ENCODE measurements around the gene MAST3. TPM values are rescaled to one million over a fixed set of nuclear protein-coding genes. Genes with fewer than 3 reads are reported as not detected.
"Not testable (repeated sequence)": the region's sequence is repeated elsewhere in the genome, so short reads cannot be mapped to it uniquely, and the experiment has no call there.

Gene MAST3
- total RNA-seq, 1 donor from 2014 or later: 16.6 TPM

GRCh38 chr19:18090545-18091216 is 6.9 kb upstream of the MAST3 start:
- Mint-ChIP-seq H3K27ac (peak overlapping the region; percentile 97), H3K36me3 (ENCODE audit: low read depth) (peaks cover 2% of the 10 kb centered on the region), H3K27me3 (ENCODE audit: low read depth) (no peaks in the 10 kb centered on the region), H3K4me3 (ENCODE audit: low read depth) (peak overlapping the region; percentile 67), H3K9me3 (no peaks in the 10 kb centered on the region), H3K4me1 (ENCODE audit: low read depth) (peaks cover 53% of the 10 kb centered on the region)
- intact Hi-C loops (cut with micrococcal nuclease): loop anchor here (10.0 kb wide), 1 partner anchor 204 kb away; no protein-coding TSS in a partner anchor
- no peak for DNase-seq (ENCODE audit: low spot score)

- peak; percentile 71 for DNase-seq (ENCODE audit: low spot score)
- intact Hi-C loops (cut with micrococcal nuclease): loop anchor here (10.0 kb wide), 1 partner anchor 204 kb away; no protein-coding TSS in a partner anchor
- peak overlapping the region; percentile 67 for H3K4me3 Mint-ChIP-seq (ENCODE audit: low read depth)
- H3K27me3 Mint-ChIP-seq (ENCODE audit: low read depth): no peaks in the 10 kb centered on the region
- no peaks in the 10 kb centered on the region for H3K9me3 Mint-ChIP-seq
- peak overlapping the region; percentile 97 for H3K27ac Mint-ChIP-seq
- peaks cover 53% of the 10 kb centered on the region for H3K4me1 Mint-ChIP-seq (ENCODE audit: low read depth)
- peaks cover 2% of the 10 kb centered on the region for H3K36me3 Mint-ChIP-seq (ENCODE audit: low read depth)
These were observed 6.4 kb upstream of the MAST3 start for GRCh38 chr19:18091217-18091608.

- Mint-ChIP-seq H3K4me1 (ENCODE audit: low read depth) (peaks cover 43% of the 10 kb centered on the region), H3K4me3 (ENCODE audit: low read depth) (no peak overlapping the region), H3K9me3 (no peaks in the 10 kb centered on the region), H3K27ac (no peak overlapping the region), H3K36me3 (ENCODE audit: low read depth) (peaks cover 2% of the 10 kb centered on the region), H3K27me3 (ENCODE audit: low read depth) (no peaks in the 10 kb centered on the region)
- no peak for DNase-seq (ENCODE audit: low spot score)
- intact Hi-C loops (cut with micrococcal nuclease): loop anchor here (10.0 kb wide), 1 partner anchor 201 kb away; no protein-coding TSS in a partner anchor
These were observed 4.0 kb upstream of the MAST3 start for GRCh38 chr19:18093439-18094161.

- H3K9me3 Mint-ChIP-seq: no peaks in the 10 kb centered on the region
- H3K4me1 Mint-ChIP-seq (ENCODE audit: low read depth): peaks cover 28% of the 10 kb centered on the region
- no peak for DNase-seq (ENCODE audit: low spot score)
- intact Hi-C loops (cut with micrococcal nuclease): loop anchor here (10.0 kb wide), 1 partner anchor 199 kb away; no protein-coding TSS in a partner anchor
- H3K27ac Mint-ChIP-seq: no peak overlapping the region
- no peaks in the 10 kb centered on the region for H3K27me3 Mint-ChIP-seq (ENCODE audit: low read depth)
- peaks cover 1% of the 10 kb centered on the region for H3K36me3 Mint-ChIP-seq (ENCODE audit: low read depth)
- H3K4me3 Mint-ChIP-seq (ENCODE audit: low read depth): no peak overlapping the region
These were observed 1.3 kb upstream of the MAST3 start for GRCh38 chr19:18096258-18096657.

GRCh38 chr19:18097993-18098890 is 664 bp downstream of the MAST3 start:
- Mint-ChIP-seq H3K4me3 (ENCODE audit: low read depth) (peak overlapping the region; percentile 83), H3K27ac (no peak overlapping the region), H3K36me3 (ENCODE audit: low read depth) (no peaks in the 10 kb centered on the region), H3K4me1 (ENCODE audit: low read depth) (peaks cover 23% of the 10 kb centered on the region), H3K9me3 (no peaks in the 10 kb centered on the region), H3K27me3 (ENCODE audit: low read depth) (no peaks in the 10 kb centered on the region)
- no peak for DNase-seq (ENCODE audit: low spot score)
- intact Hi-C loops (cut with micrococcal nuclease): loop anchor here (10.0 kb wide), 1 partner anchor 197 kb away; no protein-coding TSS in a partner anchor

GRCh38 chr19:18098891-18099622 is 1.5 kb downstream of the MAST3 start:
- H3K36me3 Mint-ChIP-seq (ENCODE audit: low read depth): no peaks in the 10 kb centered on the region
- H3K27me3 Mint-ChIP-seq (ENCODE audit: low read depth): no peaks in the 10 kb centered on the region
- peak overlapping the region; percentile 83 for H3K4me3 Mint-ChIP-seq (ENCODE audit: low read depth)
- DNase-seq (ENCODE audit: low spot score): no peak
- H3K27ac Mint-ChIP-seq: no peak overlapping the region
- peaks cover 21% of the 10 kb centered on the region for H3K4me1 Mint-ChIP-seq (ENCODE audit: low read depth)
- no peaks in the 10 kb centered on the region for H3K9me3 Mint-ChIP-seq
- intact Hi-C loops (cut with micrococcal nuclease): loop anchor here (10.0 kb wide), 1 partner anchor 196 kb away; no protein-coding TSS in a partner anchor

GRCh38 chr19:18099623-18099995 is 2.0 kb downstream of the MAST3 start:
- Mint-ChIP-seq H3K4me3 (ENCODE audit: low read depth) (peak overlapping the region; percentile 83), H3K36me3 (ENCODE audit: low read depth) (no peaks in the 10 kb centered on the region), H3K27me3 (ENCODE audit: low read depth) (no peaks in the 10 kb centered on the region), H3K27ac (no peak overlapping the region), H3K9me3 (no peaks in the 10 kb centered on the region), H3K4me1 (ENCODE audit: low read depth) (peaks cover 25% of the 10 kb centered on the region)
- no peak for DNase-seq (ENCODE audit: low spot score)
- intact Hi-C loops (cut with micrococcal nuclease): loop anchor here (10.0 kb wide), 1 partner anchor 195 kb away; no protein-coding TSS in a partner anchor

- Mint-ChIP-seq H3K27ac (no peak overlapping the region), H3K4me1 (ENCODE audit: low read depth) (peaks cover 25% of the 10 kb centered on the region), H3K36me3 (ENCODE audit: low read depth) (no peaks in the 10 kb centered on the region), H3K9me3 (no peaks in the 10 kb centered on the region), H3K27me3 (ENCODE audit: low read depth) (no peaks in the 10 kb centered on the region), H3K4me3 (ENCODE audit: low read depth) (no peak overlapping the region)
- intact Hi-C loops (cut with micrococcal nuclease): no loop called here
- DNase-seq (ENCODE audit: low spot score): no peak
These were observed 3.1 kb downstream of the MAST3 start for GRCh38 chr19:18100710-18101109.

- Mint-ChIP-seq H3K9me3 (no peaks in the 10 kb centered on the region), H3K36me3 (ENCODE audit: low read depth) (no peaks in the 10 kb centered on the region), H3K27me3 (ENCODE audit: low read depth) (no peaks in the 10 kb centered on the region), H3K4me1 (ENCODE audit: low read depth) (peaks cover 25% of the 10 kb centered on the region), H3K4me3 (ENCODE audit: low read depth) (no peak overlapping the region), H3K27ac (no peak overlapping the region)
- DNase-seq (ENCODE audit: low spot score): no peak
- intact Hi-C loops (cut with micrococcal nuclease): no loop called here
These were observed 3.7 kb downstream of the MAST3 start for GRCh38 chr19:18101268-18101667.

- DNase-seq (ENCODE audit: low spot score): no peak
- no peaks in the 10 kb centered on the region for H3K9me3 Mint-ChIP-seq
These were observed 5.5 kb downstream of the MAST3 start for GRCh38 chr19:18102916-18103542.

GRCh38 chr19:18104793-18105131 is 7.2 kb downstream of the MAST3 start:
- Mint-ChIP-seq H3K4me1 (ENCODE audit: low read depth) (peaks cover 14% of the 10 kb centered on the region), H3K36me3 (ENCODE audit: low read depth) (no peaks in the 10 kb centered on the region), H3K27ac (peak overlapping the region; percentile 19), H3K4me3 (ENCODE audit: low read depth) (peak overlapping the region; percentile 56), H3K9me3 (no peaks in the 10 kb centered on the region), H3K27me3 (ENCODE audit: low read depth) (no peaks in the 10 kb centered on the region)
- DNase-seq (ENCODE audit: low spot score): no peak
- intact Hi-C loops (cut with micrococcal nuclease): no loop called here

More at GRCh38 chr19:18102916-18103542, 5.5 kb downstream of the MAST3 start:
- Mint-ChIP-seq H3K27ac (no peak overlapping the region), H3K36me3 (ENCODE audit: low read depth) (no peaks in the 10 kb centered on the region), H3K4me3 (ENCODE audit: low read depth) (no peak overlapping the region), H3K27me3 (ENCODE audit: low read depth) (no peaks in the 10 kb centered on the region), H3K4me1 (ENCODE audit: low read depth) (peaks cover 23% of the 10 kb centered on the region)
- intact Hi-C loops (cut with micrococcal nuclease): no loop called here

- intact Hi-C loops (cut with micrococcal nuclease); H3K27me3 Mint-ChIP-seq (ENCODE audit: low read depth); H3K27ac Mint-ChIP-seq; H3K36me3 Mint-ChIP-seq (ENCODE audit: low read depth); H3K4me3 Mint-ChIP-seq (ENCODE audit: low read depth); H3K9me3 Mint-ChIP-seq; DNase-seq (ENCODE audit: low spot score): not testable (repeated sequence)
- H3K4me1 Mint-ChIP-seq (ENCODE audit: low read depth): peaks cover 13% of the 10 kb centered on the region
These were observed 7.7 kb downstream of the MAST3 start for GRCh38 chr19:18105259-18105658.
